OCI-LY3 (cell line): Measurements from ENCODE around the gene KCNH3.

Experiments used
- EZH2phosphoT487 ChIP-seq: fragments of 200-600 bp; shearing (Covaris generic); IDR thresholded peaks from 2 replicates; pipeline ENCODE4 v1.6.1; 2018; ENCODE audit warnings: antibody characterized with exemption, mixed run types, low read depth
- TF ChIP-seq, protein P1 (sequence below): fragments of 200-600, 300-600 bp; sonication (generic); IDR thresholded peaks from 2 replicates; pipeline ENCODE4 v1.5.1; 2014; ENCODE audit warnings: antibody characterized with exemption, low read length, low read depth

DNA sequence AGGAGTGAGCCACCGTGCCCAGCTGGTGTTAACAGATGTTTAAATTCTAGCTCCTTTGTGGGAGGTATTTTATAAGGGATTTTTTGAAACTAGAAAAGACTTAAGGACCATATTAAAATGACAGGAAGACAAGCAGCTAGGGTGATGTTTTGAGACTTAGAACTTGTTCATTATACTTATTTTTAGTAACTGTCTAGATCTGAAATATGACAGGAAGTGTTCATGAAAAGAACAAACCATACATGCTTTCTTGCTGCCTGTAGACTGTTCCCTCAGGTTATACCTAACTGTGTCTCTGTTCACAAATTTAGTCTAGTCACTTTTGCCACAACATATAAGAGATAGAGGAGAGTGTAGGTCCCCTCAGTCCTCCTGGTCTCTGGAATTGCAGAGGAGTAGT is 36.9 kb upstream of the KCNH3 start:
- TF ChIP-seq, protein P1, sequence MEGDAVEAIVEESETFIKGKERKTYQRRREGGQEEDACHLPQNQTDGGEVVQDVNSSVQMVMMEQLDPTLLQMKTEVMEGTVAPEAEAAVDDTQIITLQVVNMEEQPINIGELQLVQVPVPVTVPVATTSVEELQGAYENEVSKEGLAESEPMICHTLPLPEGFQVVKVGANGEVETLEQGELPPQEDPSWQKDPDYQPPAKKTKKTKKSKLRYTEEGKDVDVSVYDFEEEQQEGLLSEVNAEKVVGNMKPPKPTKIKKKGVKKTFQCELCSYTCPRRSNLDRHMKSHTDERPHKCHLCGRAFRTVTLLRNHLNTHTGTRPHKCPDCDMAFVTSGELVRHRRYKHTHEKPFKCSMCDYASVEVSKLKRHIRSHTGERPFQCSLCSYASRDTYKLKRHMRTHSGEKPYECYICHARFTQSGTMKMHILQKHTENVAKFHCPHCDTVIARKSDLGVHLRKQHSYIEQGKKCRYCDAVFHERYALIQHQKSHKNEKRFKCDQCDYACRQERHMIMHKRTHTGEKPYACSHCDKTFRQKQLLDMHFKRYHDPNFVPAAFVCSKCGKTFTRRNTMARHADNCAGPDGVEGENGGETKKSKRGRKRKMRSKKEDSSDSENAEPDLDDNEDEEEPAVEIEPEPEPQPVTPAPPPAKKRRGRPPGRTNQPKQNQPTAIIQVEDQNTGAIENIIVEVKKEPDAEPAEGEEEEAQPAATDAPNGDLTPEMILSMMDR = no peak
- TF ChIP-seq EZH2phosphoT487 = no peak
